Upper lobe of right lung (tissue), 1 donor: ENCODE measurements around the gene SSR1. TPM values are rescaled to one million over a fixed set of nuclear protein-coding genes. Genes with fewer than 3 reads are reported as not detected.

ENCODE experiments used
- ATAC-seq: fragments of 200-7000 bp; cut with Tn5 transposase; one replicate; pipeline ENCODE4 v1.9.1; 2020; ENCODE audit warnings: mild to moderate bottlenecking, moderate library complexity
- DNase-seq: peaks from one replicate; pipeline ENCODE4 v3.0.0-alpha.2; 2020
- H3K27ac ChIP-seq: fragments of 200-600 bp; one replicate; pipeline ENCODE4 v1.8.0; 2022
- H3K27me3 ChIP-seq: fragments of 200-600 bp; one replicate; pipeline ENCODE4 v1.8.0; 2022; ENCODE audit warnings: mild to moderate bottlenecking
- H3K36me3 ChIP-seq: fragments of 200-600 bp; one replicate; pipeline ENCODE4 v1.8.0; 2022
- H3K4me1 ChIP-seq: fragments of 200-600 bp; one replicate; pipeline ENCODE4 v1.8.0; 2022
- H3K4me3 ChIP-seq: fragments of 200-600 bp; one replicate; pipeline ENCODE4 v1.8.0; 2022; ENCODE audit warnings: mild to moderate bottlenecking
- H3K9me3 ChIP-seq: fragments of 200-600 bp; one replicate; pipeline ENCODE4 v1.8.0; 2022
- intact Hi-C: fragments of 100-400 bp; cut with DNase I; formaldehyde crosslinking; loops from one replicate; pipeline ENCODE4 v1.11.0; 2022
- total RNA-seq: library from RNA; stranded (reverse); fragmentation: NEBNext Ultra II Directional; extraction: Animal tissue kit (Norgen Biotek cat#: 25700); gene quantifications from one replicate; pipeline ENCODE4 v1.2.1, GENCODE V29; 2021
- TF ChIP-seq, protein P1 (sequence below): fragments of 200-600 bp; IDR thresholded peaks from one replicate; pipeline ENCODE4 v1.8.0; 2022; ENCODE audit warnings: antibody characterized with exemption
- donor health status: DM: no; HTN: yes; CAD: no; lungs with severe emphysema.

The SSR1 gene
- total RNA-seq, 1 donor from 2014 or later: 128 TPM

DNA sequence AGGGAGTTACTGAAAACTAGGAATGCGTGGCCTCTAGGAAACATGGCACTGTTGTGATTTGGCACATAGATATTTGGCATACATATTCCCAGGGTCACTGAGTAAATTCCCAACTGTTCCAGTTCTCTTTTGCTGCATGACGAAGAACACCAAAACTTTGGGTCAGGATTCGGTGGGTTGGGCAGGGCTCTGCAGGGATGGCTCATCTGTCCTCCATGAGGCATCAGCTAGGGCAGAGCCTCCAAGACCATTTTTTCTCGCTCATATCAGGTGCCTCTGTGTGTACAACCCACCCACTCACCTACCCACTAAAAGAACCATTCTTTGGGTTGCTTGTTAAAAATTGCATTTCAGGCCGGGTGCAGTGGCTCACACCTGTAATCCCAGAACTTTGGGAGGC is 57.1 kb downstream of the SSR1 start:
- H3K36me3 ChIP-seq: peaks cover 9% of the 10 kb centered on the region
- H3K27ac ChIP-seq: no peak overlapping the region
- H3K9me3 ChIP-seq: no peaks in the 10 kb centered on the region
- TF ChIP-seq, protein P1, sequence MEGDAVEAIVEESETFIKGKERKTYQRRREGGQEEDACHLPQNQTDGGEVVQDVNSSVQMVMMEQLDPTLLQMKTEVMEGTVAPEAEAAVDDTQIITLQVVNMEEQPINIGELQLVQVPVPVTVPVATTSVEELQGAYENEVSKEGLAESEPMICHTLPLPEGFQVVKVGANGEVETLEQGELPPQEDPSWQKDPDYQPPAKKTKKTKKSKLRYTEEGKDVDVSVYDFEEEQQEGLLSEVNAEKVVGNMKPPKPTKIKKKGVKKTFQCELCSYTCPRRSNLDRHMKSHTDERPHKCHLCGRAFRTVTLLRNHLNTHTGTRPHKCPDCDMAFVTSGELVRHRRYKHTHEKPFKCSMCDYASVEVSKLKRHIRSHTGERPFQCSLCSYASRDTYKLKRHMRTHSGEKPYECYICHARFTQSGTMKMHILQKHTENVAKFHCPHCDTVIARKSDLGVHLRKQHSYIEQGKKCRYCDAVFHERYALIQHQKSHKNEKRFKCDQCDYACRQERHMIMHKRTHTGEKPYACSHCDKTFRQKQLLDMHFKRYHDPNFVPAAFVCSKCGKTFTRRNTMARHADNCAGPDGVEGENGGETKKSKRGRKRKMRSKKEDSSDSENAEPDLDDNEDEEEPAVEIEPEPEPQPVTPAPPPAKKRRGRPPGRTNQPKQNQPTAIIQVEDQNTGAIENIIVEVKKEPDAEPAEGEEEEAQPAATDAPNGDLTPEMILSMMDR: no peak
- intact Hi-C loops: no loop called here
- ATAC-seq: no peak
- DNase-seq: no peak
- H3K4me3 ChIP-seq: no peak overlapping the region
- no peaks in the 10 kb centered on the region for H3K27me3 ChIP-seq
- peaks cover 11% of the 10 kb centered on the region for H3K4me1 ChIP-seq

DNA sequence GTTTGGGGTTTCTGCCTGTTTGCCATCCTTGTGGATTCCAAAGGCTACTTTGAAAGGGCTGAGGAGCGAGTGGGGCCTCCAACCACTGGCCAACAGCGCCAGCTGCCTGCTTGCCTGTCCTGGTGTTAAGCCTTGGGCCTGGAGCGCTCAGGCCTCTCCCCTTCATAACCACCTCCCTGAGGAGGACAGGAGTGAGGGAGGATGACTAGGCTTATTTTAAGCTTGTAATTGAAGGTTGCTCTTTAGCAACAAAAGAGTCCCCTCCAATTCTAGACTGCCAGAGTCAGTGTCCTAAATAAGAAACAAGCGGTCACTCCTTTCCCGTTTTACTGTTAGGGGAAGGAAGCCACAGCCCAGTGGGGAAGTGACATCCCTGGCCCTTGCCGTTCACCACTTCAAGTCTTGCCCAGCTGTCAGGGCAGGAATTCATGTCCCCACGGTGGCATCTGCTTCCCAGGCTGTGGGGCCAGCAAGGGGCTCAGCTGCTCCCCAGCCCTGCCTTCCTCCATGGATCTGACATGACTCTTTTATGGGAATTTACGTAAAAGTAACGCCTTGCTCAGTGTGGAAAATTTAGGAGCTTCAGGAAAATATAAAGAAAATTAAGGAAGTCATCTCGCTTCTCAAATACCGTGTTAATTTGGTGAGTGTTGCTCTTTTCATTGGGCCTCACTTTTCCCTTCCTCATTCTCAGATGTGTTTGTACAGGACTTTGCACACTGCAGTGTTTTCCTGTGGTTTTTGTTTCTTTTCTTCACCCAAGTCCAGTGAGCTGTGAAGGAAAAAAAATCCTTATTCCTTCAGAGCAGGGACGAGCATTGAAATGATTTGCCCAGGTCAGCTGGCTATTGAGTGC is 57.8 kb downstream of the SSR1 start:
- Histone ChIP-seq H3K27me3 (no peaks in the 10 kb centered on the region), H3K27ac (peak overlapping the region; percentile 56), H3K9me3 (no peaks in the 10 kb centered on the region), H3K36me3 (peaks cover 16% of the 10 kb centered on the region), H3K4me1 (peaks cover 5% of the 10 kb centered on the region), H3K4me3 (no peak overlapping the region)
- DNase-seq (no peak), ATAC-seq (peak; percentile 65)
- TF ChIP-seq, protein P1: no peak
- intact Hi-C loops: no loop called here

DNA sequence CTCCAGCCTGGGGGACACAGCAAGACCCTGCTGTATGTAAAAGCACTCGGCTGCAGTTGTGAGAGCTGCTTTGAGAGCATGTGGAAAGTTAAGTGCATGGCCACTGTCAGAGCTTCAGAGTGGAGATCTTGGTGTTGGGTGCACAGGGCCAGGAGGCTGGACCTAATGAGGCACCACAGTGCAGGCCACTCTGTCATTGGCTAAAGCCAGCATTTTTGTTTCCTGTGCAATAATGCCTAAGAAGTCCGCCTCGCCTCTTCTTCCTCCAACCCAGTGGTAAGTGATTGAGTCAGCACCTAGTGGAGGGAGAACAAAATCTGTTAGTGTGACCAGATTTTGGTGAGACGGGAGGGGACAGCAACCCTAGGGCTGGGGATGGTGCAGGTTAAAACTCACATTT is 60.6 kb downstream of the SSR1 start:
- intact Hi-C loops: no loop called here
- H3K27me3 ChIP-seq: no peaks in the 10 kb centered on the region
- ATAC-seq (peak; percentile 38), DNase-seq (no peak)
- no peak overlapping the region for H3K4me3 ChIP-seq
- H3K4me1 ChIP-seq: peaks cover 5% of the 10 kb centered on the region
- TF ChIP-seq, protein P1: no peak
- H3K27ac ChIP-seq: no peak overlapping the region
- H3K9me3 ChIP-seq: no peaks in the 10 kb centered on the region
- peaks cover 44% of the 10 kb centered on the region for H3K36me3 ChIP-seq

DNA sequence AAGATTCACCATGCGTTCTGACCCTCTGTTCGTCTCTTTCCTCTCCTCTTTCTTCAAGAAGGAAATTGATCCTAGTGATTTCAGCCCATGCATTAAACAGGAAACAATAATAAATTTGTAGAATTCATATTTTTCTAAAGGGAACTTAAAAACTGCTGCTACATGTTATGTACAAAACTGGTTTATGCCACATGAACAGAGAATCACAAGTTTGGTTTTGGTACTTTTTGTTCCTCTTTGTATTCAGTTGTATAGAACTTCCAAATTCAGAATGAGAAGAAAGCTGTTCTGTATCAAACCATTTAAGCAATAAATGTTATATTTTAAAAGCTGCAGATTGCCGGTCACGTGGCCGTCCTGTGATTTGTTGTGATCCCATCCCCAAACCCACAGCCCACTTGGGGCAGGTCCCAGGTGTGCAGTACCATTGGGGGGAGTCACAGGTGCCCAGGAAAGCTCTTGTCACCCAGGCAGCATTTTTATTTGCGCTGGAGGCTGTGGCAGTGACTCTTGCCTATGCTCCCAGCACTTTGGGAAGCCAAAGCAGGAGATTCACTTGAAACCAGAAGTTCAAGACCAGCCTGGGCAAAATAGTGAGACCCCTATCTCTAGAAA is 61.2 kb downstream of the SSR1 start:
- Histone ChIP-seq H3K4me3 (no peak overlapping the region), H3K27ac (no peak overlapping the region), H3K9me3 (no peaks in the 10 kb centered on the region), H3K36me3 (peaks cover 51% of the 10 kb centered on the region), H3K4me1 (peaks cover 5% of the 10 kb centered on the region), H3K27me3 (no peaks in the 10 kb centered on the region)
- ATAC-seq (no peak), DNase-seq (no peak)
- intact Hi-C loops: no loop called here
- TF ChIP-seq, protein P1: no peak

DNA sequence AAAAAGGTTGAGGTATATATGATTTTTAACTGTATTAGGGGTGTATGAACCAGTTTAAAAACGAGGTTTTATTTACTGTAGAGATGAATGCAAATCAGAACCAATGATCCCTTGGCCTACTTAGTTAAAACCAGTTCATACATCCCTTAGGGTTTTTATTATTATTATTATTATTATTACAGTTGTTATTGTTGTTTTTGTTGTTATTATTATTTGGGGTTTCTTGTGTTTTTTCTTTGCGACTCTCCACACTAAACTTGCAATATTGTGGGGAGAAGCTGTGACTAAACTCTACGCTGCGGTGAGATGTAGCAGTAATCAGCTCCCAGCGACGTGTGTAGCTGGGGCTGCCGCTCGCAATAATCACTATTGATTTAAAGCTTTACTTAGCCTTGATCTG is 62.2 kb downstream of the SSR1 start:
- Histone ChIP-seq H3K36me3 (peaks cover 58% of the 10 kb centered on the region), H3K27me3 (no peaks in the 10 kb centered on the region), H3K9me3 (no peaks in the 10 kb centered on the region), H3K4me1 (peaks cover 5% of the 10 kb centered on the region), H3K27ac (no peak overlapping the region), H3K4me3 (no peak overlapping the region)
- ATAC-seq: no peak
- intact Hi-C loops: no loop called here
- DNase-seq: no peak
- TF ChIP-seq, protein P1: no peak
